ENCODE results near the gene NUAK2.
A peak's percentile ranks its signal among the peaks of the same experiment; 100 is the strongest.

The NUAK2 gene

DNA sequence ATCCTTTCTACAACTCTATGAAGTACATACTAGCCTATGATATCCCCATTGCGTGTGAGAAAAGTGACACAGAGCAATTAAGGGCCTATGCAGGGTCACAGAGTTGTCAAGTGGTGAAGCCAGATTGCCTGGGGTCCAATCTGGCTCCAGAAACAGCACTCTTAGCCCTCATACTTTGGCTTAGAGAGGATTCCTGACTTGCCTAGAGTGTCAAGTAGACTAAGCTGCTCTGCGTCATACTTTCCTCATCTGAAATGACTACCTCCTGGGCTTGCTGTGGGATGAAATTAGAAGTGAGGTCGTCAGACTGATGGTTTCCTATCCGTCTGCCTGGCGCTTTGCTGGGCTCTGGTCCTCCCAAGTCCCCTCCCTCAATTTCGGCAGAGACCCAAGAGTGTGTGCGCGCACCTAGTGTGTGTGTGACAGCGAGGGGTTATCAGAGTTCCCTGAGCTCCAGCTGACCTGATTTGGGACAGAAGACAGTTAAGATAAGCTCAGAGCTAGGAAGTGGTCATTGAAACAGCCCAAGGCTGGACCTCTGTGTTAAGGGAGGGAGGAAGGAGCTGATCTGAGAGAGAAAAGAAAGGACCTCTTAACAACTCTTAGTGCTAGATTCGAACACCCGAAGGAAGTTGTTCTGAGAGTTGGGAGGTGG, 5.4 kb upstream of the NUAK2 start:
- no peak for DNase-seq
- in situ Hi-C loops (cut with HindIII; ENCODE audit: low pct_ligation_motif_present, low pct_unique_long_range_greater_than_20kb, low sequenced_read_pairs) = no loop called here

DNA sequence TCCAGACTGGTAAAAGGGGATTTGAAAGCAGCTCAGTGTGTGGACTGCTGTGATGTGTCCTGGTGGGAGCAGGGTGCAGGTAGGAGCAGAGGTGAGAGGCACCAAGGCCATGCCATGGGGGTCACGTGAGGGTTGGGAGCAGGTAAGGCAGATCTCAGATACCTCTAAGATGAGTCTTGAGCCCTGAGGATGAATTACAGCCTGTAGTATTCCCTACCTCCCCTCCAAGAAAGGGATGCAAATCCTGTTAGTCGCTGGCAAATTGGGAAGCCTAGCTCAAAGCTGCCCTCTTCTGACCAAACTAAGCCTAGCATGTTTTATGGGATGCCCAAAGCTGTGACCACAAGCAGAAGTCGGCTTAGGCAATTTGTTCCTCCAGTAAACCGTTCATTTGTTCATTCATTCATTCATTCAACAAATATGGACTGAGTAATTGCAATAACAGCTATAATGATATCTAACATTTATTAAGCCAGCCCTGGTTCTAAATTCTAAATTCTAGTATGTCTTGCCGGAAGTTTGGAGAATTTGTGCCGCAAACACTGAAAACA, 3.9 kb upstream of the NUAK2 start:
- DNase-seq = peak; percentile 75
- in situ Hi-C loops (cut with HindIII; ENCODE audit: low pct_ligation_motif_present, low pct_unique_long_range_greater_than_20kb, low sequenced_read_pairs) = no loop called here

DNA sequence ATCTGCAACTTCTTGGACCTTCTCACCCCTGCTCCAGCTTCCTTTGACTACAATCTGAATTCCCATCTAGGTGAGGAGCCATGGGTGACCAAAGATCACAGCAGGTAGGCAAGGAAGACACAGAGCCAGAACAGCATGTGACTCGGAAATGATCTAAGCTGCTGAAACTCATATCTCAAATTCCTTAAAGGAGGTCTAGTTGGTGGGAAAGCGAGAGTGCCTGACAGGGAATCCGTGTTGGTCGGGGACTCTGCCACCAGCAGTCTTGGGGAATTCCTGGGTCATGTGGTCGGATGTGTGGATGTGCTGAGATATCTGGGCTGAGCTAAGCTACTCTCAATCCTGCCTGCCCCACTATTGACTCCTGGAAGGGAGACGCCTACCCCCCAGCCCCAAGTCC, 3.2 kb upstream of the NUAK2 start:
- no peak for DNase-seq
- in situ Hi-C loops (cut with HindIII; ENCODE audit: low pct_ligation_motif_present, low pct_unique_long_range_greater_than_20kb, low sequenced_read_pairs) = no loop called here

DNA sequence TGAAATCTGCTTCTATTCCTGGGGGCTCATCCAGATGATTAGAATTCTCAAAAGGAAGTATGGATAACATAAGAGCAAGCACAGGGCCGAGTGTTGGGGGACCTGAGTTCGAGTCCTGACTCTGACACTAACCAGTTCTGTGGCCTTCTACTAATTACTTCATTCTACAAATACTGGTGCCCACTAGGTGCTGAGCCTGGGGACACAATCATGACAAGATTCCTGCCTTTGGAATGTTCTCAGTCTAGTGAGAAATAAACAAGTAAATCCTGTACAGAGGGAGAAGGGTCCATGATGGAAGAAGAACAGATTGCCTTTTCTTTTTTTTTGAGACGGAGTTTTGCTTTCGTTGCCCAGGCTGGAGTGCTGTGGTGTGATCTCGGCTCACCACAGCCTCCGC, 2.2 kb upstream of the NUAK2 start:
- in situ Hi-C loops (cut with HindIII; ENCODE audit: low pct_ligation_motif_present, low pct_unique_long_range_greater_than_20kb, low sequenced_read_pairs) = no loop called here
- no peak for DNase-seq

DNA sequence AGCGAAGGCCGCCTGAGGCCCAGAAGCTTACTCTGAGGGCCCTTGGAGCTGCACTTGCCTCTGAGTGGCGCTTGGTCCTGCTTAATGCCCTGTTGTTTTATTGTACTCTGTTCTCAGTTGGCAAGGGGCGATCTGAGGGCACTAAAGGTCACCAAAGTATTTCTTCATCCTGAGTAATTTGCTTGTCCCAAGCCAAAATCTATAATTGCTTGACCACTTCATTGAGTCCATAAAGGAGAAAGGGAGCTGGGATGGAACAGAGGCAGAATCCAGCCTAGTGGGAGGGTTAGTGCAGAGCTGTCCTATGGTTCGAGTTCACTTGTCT, 376 bp upstream of the NUAK2 start:
- in situ Hi-C loops (cut with HindIII; ENCODE audit: low pct_ligation_motif_present, low pct_unique_long_range_greater_than_20kb, low sequenced_read_pairs) = no loop called here
- DNase-seq = no peak

GRCh38 chr1:205319081-205320018, 2.2 kb downstream of the NUAK2 start:
- peak; percentile 57 for DNase-seq
- in situ Hi-C loops (cut with HindIII; ENCODE audit: low pct_ligation_motif_present, low pct_unique_long_range_greater_than_20kb, low sequenced_read_pairs) = no loop called here

DNA sequence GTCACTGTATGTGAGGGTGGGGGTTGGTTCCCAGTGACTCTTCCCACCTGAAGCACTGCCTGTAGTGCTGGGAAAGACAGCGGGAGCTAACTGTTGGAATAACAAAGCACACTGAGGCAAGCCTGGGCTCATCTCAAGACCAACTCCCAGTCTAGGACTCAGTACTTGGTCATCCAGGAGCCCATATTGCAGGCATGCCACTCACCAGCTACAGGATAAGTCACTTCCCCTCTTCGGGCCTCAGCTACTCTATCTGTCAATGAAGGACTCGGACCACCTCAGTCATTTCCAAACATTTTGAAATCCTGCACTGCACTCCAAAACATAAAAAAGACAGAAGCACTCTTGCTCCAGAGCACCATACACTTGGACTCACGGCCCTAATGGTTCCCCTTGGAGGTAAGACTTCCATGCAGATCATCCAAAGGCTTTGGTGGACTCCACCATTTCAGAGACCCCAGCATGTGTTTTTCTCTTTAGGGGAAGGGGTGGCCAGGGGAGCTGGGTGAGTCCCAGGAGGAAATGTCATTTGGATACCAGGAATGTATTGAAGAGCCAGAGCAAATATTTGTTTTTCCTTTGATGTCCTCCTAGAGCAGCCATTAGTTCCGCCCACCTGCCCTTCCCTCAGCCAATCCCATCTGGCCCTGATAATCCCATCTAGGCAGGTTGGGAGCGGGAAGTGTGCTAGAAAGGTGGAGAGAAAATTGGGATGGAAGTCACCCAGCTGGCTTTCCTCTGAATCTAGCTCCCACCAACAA, 3.1 kb downstream of the NUAK2 start:
- DNase-seq = no peak

DNA sequence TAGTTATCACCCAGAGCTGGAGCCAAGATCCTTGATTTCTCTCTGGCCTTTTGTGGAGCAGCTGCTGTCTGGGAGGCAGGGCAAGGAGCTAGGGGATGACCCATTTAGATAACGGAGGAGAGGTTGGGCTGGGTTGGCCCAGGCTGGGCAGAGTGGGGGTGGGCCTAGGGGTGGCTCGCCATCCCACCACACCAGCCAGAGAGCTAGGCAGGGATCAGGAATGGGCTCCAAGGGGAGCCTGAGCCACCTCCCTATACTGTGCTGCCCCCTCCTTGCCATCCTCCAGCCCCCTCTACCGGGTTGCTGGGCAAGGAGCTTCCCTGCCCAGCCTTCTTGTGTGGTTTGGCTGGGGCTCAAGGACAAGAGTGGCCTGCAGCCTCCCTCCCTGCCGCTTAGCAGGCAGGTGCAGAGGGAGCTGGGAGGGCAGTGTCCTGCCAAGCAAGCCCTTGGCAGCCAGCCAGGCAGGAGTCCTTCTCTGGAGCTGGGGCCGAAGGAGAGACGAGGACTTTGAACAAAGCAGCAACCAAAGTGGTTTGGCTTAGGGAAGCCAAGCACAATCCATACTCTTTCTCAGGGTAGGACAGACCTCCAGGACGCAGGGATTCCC, 4.1 kb downstream of the NUAK2 start:
- peak; percentile 87 for DNase-seq
- in situ Hi-C loops (cut with HindIII; ENCODE audit: low pct_ligation_motif_present, low pct_unique_long_range_greater_than_20kb, low sequenced_read_pairs) = no loop called here

More for the DNA sequence above, 3.1 kb downstream of the NUAK2 start:
- in situ Hi-C loops (cut with HindIII; ENCODE audit: low pct_ligation_motif_present, low pct_unique_long_range_greater_than_20kb, low sequenced_read_pairs) = no loop called here

- no peak for DNase-seq
- in situ Hi-C loops (cut with HindIII; ENCODE audit: low pct_ligation_motif_present, low pct_unique_long_range_greater_than_20kb, low sequenced_read_pairs) = no loop called here
Observed at GRCh38 chr1:205316161-205316566, 5.4 kb downstream of the NUAK2 start.

DNA sequence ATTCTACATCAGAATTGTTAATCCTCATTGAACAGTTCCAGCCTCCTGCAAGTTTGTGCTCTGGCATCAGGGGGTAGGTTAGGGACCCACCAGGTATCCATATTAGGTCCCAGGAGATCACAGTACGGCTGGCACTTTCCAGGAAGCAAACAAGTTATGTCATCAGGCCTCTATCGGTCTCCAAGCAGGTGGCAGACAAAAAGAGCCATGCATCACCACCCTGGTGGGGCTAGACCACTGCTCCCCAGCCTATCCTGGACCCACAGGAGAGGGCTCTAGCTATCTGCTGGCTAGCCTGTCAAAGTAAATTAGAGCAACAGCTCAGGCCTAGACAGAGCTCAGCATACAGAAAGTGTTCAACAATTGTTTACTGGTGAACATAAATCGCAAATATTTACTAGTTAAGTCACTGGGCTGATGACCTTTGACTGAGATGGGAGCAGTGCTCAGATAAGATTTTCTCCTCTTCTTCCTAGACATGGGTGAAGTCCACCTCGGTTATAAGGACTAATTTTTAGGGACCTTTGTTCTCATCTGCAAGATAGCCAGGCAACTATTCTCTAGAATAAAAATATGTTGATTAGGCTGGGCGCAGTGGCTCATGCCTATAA, 6.4 kb downstream of the NUAK2 start:
- in situ Hi-C loops (cut with HindIII; ENCODE audit: low pct_ligation_motif_present, low pct_unique_long_range_greater_than_20kb, low sequenced_read_pairs) = no loop called here
- DNase-seq = no peak

- DNase-seq = no peak
- in situ Hi-C loops (cut with HindIII; ENCODE audit: low pct_ligation_motif_present, low pct_unique_long_range_greater_than_20kb, low sequenced_read_pairs) = no loop called here
Observed at GRCh38 chr1:205313563-205314308, 7.8 kb downstream of the NUAK2 start.

DNA sequence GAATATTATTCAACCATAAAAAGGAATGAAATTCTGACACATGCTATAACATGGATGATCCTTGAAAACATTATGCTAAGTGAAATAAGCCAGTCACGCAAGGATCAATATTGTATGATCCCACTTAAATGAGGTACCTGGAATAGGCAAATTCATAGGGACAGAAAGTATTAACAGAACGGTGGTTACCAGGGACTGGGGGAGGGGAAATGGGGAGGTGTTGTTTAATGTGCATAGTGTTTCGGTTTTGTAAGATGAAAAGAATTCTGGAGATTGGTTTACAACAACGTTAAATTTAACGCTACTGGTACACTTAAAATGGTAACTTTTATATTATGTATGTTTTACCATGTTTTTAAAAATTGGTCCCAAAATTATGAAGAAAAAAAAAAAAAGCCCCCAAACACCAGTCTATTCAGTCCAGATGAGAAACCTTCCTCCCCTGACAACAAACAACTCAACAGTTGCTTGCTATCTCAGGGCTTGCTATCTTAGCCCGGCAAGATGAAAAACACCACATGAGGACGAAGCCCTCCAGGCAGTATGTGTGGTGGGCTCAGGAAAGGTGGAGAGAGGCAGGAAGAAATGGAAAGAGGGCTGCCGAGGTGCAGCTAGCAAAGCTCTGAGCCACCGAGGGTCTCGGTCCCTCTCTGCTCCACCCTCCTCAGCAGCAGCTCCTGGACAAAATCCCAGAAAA, 8.5 kb downstream of the NUAK2 start:
- DNase-seq = no peak
- in situ Hi-C loops (cut with HindIII; ENCODE audit: low pct_ligation_motif_present, low pct_unique_long_range_greater_than_20kb, low sequenced_read_pairs) = no loop called here

DNA sequence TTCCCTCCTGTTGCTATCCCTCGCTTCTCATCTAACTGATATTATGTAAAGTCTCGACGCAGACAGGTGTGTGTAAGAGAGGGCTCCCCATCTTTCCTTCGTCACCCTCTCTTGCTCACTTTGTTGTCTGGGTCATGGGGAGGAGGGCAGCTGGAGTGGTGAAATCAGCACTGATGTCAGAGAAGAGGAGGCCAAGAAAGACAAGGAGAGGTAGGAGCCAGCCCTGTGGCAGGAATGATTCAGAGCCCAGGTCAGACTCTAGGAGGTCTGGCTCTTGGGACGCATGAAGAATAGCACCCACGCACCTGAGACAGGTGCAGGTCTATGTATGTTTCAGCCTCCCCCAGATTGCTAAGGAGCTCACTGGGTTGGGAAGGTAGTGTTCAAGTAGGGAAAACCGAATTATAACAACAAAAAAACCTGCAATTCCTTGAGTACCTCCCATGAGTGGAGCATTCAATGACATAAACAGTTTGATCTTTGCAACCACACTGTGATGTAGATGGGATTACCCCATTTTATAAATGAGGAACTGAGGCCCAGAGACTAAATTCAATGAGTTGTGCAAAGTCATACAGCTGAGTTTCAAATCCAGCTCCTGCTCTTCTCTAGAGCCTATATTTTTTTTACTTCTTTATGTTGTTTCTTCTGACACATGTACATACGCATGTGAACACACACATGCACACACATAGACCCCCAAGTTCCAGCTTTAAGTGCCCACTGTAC, 10.4 kb downstream of the NUAK2 start:
- in situ Hi-C loops (cut with HindIII; ENCODE audit: low pct_ligation_motif_present, low pct_unique_long_range_greater_than_20kb, low sequenced_read_pairs) = no loop called here
- no peak for DNase-seq

GRCh38 chr1:205309741-205310140, 11.8 kb downstream of the NUAK2 start:
- no peak for DNase-seq
- in situ Hi-C loops (cut with HindIII; ENCODE audit: low pct_ligation_motif_present, low pct_unique_long_range_greater_than_20kb, low sequenced_read_pairs) = no loop called here

DNA sequence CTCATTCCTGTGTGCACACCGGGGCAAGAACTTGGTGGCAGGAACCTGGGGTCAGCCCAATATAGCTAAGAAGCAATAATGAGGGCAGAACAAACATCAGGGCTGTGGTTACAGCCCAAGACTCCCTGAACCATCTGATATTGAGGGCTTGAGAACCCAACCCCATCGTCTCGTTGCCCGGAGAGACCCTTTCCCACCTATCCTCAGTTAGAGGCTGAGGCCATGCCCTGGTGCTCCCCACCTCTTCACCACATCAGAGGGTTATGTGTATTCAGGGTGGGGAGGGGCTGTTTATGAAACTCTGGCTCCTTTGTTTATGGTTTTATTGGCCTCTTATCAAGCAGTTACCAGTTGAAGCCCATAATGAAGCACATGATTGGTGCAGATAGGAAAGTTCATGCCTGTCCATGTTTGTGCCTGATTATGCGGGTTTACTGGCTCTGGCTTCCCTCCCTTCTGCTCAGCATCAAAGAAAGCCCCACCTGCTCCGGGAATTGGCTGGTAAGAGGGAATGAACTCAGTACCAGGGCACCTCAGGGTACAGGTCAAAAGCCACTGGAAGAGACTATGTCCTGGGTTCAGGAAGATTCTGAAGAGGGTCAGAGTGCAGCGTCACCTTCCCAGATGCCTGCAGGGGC, 14.5 kb downstream of the NUAK2 start:
- DNase-seq = no peak
- in situ Hi-C loops (cut with HindIII; ENCODE audit: low pct_ligation_motif_present, low pct_unique_long_range_greater_than_20kb, low sequenced_read_pairs) = no loop called here

GRCh38 chr1:205304695-205305070, 16.9 kb downstream of the NUAK2 start:
- in situ Hi-C loops (cut with HindIII; ENCODE audit: low pct_ligation_motif_present, low pct_unique_long_range_greater_than_20kb, low sequenced_read_pairs) = no loop called here
- no peak for DNase-seq
